ENCODE results near the gene PTGDR2. TPM values are rescaled to one million over a fixed set of nuclear protein-coding genes. Genes with fewer than 3 reads are reported as not detected.
A peak's percentile ranks its signal among the peaks of the same experiment; 100 is the strongest.

The PTGDR2 gene
- total RNA-seq, 2 donors from 2014 or later, result 0.52 to 1.3 TPM

- Histone ChIP-seq H3K4me3 (no peak overlapping the region), H3K27me3 (no peaks in the 10 kb centered on the region), H3K9me3 (no peaks in the 10 kb centered on the region), H3K27ac (no peak overlapping the region), H3K4me1 (peaks cover 21% of the 10 kb centered on the region), H3K36me3 (replicated peaks in 1 of 2; ENCODE audit: insufficient read depth in 1 of 2, low read depth in 2 of 2) (peaks cover 29 to 61% of the 10 kb centered on the region in 2 donors)
- 76 to 77% methylated on average over 4 of the region's 4 CpGs for WGBS, 2 donors
- ATAC-seq (no peak), DNase-seq (no peak)
- intact Hi-C loops (cut with DNase I), result loop anchor here (5.0 kb wide), 1 partner anchor 63 kb away; no protein-coding TSS in a partner anchor
- TF ChIP-seq CTCF (IDR thresholded peaks at IDR 0.05) (no peak), POLR2A (IDR thresholded peaks at IDR 0.05) (no peak)
These were observed 44.2 kb upstream of the PTGDR2 start for GRCh38 chr11:60899977-60900376.

GRCh38 chr11:60899046-60899936, 43.5 kb upstream of the PTGDR2 start:
- ATAC-seq (peak; percentile 70), DNase-seq (peak; percentile 43 to 51 (median 46))
- peaks cover 14% of the 10 kb centered on the region for H3K4me1 ChIP-seq
- peaks cover 29 to 63% of the 10 kb centered on the region in 2 donors for H3K36me3 ChIP-seq (replicated peaks in 1 of 2; ENCODE audit: insufficient read depth in 1 of 2, low read depth in 2 of 2)
- no peak overlapping the region for H3K4me3 ChIP-seq
- WGBS, 2 donors, result 49 to 55% methylated on average over 12 of the region's 12 CpGs
- intact Hi-C loops (cut with DNase I), result no loop called here
- H3K27me3 ChIP-seq, result no peaks in the 10 kb centered on the region
- TF ChIP-seq CTCF (IDR thresholded peaks at IDR 0.05) (peak; percentile 84 to 97 (median 88)), POLR2A (IDR thresholded peaks at IDR 0.05) (no peak)
- H3K27ac ChIP-seq, result no peak overlapping the region
- H3K9me3 ChIP-seq, result no peaks in the 10 kb centered on the region

GRCh38 chr11:60897496-60897895, 41.7 kb upstream of the PTGDR2 start:
- WGBS, 2 donors, result 96% methylated on average over 4 of the region's 4 CpGs
- intact Hi-C loops (cut with DNase I), result no loop called here
- no peaks in the 10 kb centered on the region for H3K4me1 ChIP-seq
- DNase-seq (no peak), ATAC-seq (no peak)
- no peak for TF ChIP-seq POLR2A (IDR thresholded peaks at IDR 0.05)
- TF ChIP-seq CTCF (IDR thresholded peaks at IDR 0.05), result no peak
- H3K27ac ChIP-seq, result no peak overlapping the region
- no peaks in the 10 kb centered on the region for H3K27me3 ChIP-seq
- no peaks in the 10 kb centered on the region for H3K9me3 ChIP-seq
- peaks cover 29 to 65% of the 10 kb centered on the region in 2 donors for H3K36me3 ChIP-seq (replicated peaks in 1 of 2; ENCODE audit: insufficient read depth in 1 of 2, low read depth in 2 of 2)
- no peak overlapping the region for H3K4me3 ChIP-seq

GRCh38 chr11:60895687-60896086, 39.9 kb upstream of the PTGDR2 start:
- Histone ChIP-seq H3K9me3 (no peaks in the 10 kb centered on the region), H3K27me3 (no peaks in the 10 kb centered on the region), H3K36me3 (replicated peaks in 1 of 2; ENCODE audit: insufficient read depth in 1 of 2, low read depth in 2 of 2) (peaks cover 27 to 50% of the 10 kb centered on the region in 2 donors), H3K4me3 (no peak overlapping the region), H3K27ac (no peak overlapping the region), H3K4me1 (no peaks in the 10 kb centered on the region)
- TF ChIP-seq CTCF (IDR thresholded peaks at IDR 0.05), result no peak
- DNase-seq (no peak), ATAC-seq (no peak)
- 75 to 85% methylated on average over 5 of the region's 5 CpGs for WGBS, 2 donors
- intact Hi-C loops (cut with DNase I), result no loop called here

All from body of pancreas (tissue), 4 donors.